HG03103 (cell line): ENCODE data around the gene PSAP.
A peak's percentile ranks its signal among the peaks of the same experiment; 100 is the strongest.

Experiments used
- ATAC-seq: cut with Tn5 transposase; IDR thresholded peaks from one replicate; pipeline ENCODE4 v1.9.1; 2021; ENCODE audit warnings: low read depth; ENCODE audit not compliant: unreplicated experiment

The PSAP gene

DNA sequence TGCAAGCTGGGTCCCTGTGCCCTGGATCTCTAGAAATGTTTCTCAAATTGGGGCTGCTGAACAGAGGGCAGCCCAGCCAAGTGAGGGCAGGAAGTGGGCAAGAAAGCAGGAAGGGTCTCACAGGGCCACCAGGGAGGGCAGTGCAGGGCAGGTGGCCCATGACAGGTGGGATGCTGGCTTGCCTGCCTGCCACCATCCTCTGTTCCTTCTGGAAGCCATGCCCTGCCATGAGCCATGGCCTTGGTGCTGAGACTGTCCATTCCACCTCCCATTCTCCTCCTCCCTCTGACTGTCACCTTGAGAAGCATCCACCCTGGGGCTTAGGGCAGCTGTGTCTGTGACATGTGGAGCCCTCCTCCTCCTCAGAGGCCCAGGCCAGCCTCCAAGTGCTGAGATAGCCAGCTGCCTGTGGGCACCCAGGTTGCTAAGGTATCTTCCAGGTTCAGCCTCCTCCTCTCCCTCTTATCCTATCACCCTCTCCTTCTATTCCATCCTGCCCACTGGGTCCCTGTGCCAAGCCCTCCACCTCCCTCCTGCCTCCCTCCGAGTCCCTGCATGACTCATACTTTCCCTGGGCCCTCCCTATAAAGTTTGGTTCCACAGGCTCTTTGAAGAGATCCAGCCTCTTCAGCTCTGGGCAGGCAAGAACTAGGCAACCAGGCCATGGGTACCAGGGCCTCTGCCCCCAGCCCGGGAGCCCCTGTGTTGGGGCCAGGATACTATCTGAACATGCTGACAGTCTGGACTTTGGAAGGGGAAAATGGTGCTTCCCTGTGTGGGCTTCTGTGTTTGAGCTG is 79.0 kb downstream of the PSAP start:
- ATAC-seq, result no peak

DNA sequence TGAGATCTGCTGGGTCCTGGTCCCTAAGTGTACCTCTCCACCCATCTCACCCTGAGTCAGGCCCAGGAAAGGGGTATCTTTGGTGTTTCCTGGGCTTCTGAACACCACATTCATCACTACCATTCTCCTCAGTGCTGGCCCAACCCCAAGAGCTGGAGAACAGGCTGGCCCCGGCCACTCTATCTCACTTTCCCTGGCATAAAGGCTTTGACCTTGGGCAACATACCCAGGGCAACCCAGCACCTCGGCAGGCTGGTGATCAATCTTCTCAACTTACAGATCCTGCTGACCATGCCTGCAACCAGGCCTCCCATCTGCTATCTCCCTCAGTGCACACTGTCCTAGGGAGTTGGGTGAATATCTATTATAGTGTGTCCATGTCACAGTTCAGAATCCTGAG is 79.8 kb downstream of the PSAP start:
- no peak for ATAC-seq

DNA sequence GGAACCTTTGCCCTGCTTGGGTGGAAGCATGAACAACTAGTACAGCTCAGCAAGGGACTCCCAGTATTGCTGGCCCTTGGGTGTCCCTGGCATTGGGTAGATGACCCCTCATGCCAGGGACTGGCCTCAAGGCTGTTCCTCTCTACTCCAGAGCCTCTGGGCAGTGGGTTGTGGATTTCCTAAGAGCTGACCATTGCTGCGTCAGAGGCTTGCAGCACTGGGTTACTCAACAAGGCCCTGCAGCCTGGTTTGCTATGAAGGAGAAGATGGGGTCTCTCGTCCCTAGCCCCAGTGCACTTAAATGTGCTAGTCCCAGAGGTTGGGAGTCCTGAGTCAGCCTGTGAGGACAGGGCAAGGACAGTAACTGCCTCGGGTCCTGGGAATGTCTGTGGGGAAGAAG is 80.3 kb downstream of the PSAP start:
- ATAC-seq, result no peak

DNA sequence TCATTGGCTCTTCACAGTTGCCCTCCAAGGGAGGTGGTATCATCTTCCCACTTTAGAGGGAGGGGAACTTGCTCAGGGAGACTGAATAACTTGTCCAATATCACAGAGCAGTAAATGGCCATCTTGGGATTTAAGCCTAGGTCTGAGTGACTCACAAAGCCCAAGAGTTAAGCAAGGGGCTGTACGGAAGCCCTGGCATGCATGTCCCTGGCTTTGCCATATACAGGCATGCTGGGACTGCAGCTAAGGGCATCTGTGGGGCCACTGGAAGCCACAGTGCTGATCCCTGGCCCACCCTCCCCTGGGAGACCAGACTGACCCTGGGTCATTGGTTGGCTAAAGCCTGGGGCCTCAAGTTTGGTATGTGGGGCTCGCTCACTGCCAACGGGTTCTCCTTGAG is 80.8 kb downstream of the PSAP start:
- ATAC-seq, result no peak

DNA sequence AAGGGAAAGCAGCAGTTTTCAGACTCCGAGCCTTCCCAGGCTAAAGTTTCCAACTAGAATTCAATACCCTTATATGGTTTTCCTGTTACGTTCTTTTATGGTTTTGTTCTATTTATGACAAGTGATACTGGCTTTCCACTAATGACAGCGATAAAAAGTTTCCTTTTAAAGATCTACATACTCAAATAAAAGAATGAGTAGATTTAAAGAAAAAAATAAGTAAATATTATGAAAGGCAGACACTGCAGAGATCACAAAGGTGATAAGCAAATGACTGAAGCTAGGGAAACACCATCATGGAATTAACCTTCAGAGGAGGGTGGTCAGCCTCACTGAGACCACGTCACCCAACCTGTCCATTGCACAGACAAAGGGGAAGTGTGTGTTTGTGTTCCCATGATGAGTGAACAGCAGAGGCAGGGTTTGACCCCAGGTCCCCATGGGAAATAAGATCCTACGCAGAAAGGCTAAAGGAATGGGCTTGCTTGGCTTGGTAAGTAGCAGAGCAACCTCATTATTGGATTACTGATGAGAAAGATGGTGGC is 81.7 kb downstream of the PSAP start:
- peak; percentile 17 for ATAC-seq

DNA sequence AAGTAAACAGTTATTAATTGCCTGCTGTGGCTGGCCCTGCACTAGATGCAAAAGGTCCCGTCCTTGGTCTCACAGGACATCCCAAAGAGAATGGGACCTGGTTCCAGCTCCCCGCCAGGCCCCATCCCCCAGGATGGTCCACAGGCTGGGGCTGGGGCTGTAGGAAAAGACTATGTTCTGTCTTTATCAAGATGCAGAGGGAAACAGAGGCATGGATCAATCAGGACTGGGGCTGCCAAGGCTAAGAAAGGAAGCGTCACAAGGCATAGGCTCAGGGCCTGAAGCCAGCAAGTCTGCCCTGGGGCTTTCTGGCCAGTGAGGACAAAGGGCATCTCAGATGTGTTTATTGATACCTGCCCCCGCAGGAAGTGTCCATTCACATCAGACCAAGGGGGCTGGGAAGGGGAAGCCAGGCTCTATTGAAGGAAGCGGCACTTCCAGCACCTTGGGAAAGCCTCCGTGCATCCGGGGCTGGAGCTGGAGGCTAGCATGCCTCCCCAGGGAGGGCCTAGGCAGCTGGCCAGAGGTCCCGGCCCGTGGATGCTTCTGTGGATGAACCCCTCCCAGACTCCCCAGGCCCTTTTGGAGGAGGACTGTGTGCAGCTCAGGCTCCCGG is 83.5 kb downstream of the PSAP start:
- no peak for ATAC-seq

DNA sequence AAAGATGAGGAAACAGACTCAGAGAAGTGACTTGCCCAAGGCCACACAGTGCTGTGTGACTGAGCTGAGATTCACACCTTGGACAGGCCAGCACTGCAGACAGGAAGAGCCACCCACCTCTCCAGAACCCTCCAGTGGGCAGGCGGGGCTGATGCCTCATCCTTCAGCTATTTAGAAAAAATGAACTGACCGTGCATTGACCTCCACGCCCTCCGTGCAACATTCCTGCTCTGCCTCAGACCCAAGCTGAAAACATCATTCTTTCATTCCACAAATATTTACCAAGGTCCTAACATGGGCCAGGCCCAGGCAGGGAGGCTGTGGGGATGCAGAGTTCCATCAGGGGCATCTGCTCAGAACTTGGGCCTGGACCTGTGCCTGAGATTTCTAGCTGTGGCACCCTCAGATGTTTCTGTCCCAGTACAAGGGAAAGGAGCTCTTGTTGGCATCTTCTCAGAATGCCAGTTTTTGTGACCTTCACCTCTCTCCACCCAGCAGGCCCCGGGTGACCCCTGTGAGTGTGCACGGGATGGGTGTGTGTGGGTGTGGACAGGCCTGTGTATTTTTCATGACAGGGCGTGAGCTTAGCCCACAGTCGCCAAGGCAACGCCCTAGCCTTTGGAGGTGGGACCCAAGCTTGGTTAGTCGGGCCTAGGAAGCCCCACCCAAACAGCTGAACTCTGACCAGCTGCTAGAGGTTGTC is 84.2 kb downstream of the PSAP start:
- no peak for ATAC-seq
